HEK293T (cell line): ENCODE results near the gene SPDYC.

Experiments used
- CTCF ChIA-PET: fragments of 350-600 bp; formaldehyde crosslinking; extraction: SDS; loops from one replicate; lab custom pipeline; 2021; ENCODE audit warnings: antibody characterized with exemption, inconsistent platforms; lab: Yijun Ruan, JAX
- POLR2A ChIA-PET: fragments of 350-600 bp; formaldehyde crosslinking; extraction: SDS; loops from one replicate; lab custom pipeline; 2020; ENCODE audit warnings: antibody characterized with exemption, inconsistent platforms; lab: Yijun Ruan, JAX
- DNase-seq: peaks from one replicate; pipeline ENCODE4 v3.0.0; 2012; ENCODE audit warnings: mixed read lengths; ENCODE audit errors: extremely low spot score
- ARNT ChIP-seq: fragments of 450-650 bp; IDR thresholded peaks from 2 replicates; pipeline ENCODE4 v1.6.1; 2017; ENCODE audit warnings: mild to moderate bottlenecking
- BHLHE40 ChIP-seq: fragments of 450-650 bp; IDR thresholded peaks from 2 replicates; pipeline ENCODE4 v1.6.1; 2016; ENCODE audit warnings: mild to moderate bottlenecking, moderate library complexity, borderline replicate concordance
- CTBP1 ChIP-seq: fragments of 450-650 bp; IDR thresholded peaks from 2 replicates; pipeline ENCODE4 v1.6.1; 2016; ENCODE audit warnings: borderline replicate concordance
- ELF4 ChIP-seq: fragments of 450-650 bp; IDR thresholded peaks from 2 replicates; pipeline ENCODE4 v1.6.1; 2017; ENCODE audit warnings: antibody characterized with exemption
- FOXA1 ChIP-seq: fragments of 450-650 bp; IDR thresholded peaks from 2 replicates; pipeline ENCODE4 v1.6.1; 2016; ENCODE audit warnings: mild to moderate bottlenecking
- FOXK2 ChIP-seq: fragments of 450-650 bp; IDR thresholded peaks from 2 replicates; pipeline ENCODE4 v1.6.1; 2016; ENCODE audit warnings: mild to moderate bottlenecking
- FOXM1 ChIP-seq: fragments of 450-650 bp; IDR thresholded peaks from 2 replicates; pipeline ENCODE4 v1.6.1; 2017; ENCODE audit warnings: mild to moderate bottlenecking, borderline replicate concordance
- HDGF ChIP-seq: fragments of 450-650 bp; IDR thresholded peaks from 2 replicates; pipeline ENCODE4 v1.6.1; 2017; ENCODE audit warnings: antibody characterized with exemption, borderline replicate concordance
- L3MBTL2 ChIP-seq: fragments of 450-650 bp; conservative IDR thresholded peaks from 2 replicates; pipeline ENCODE4 v1.6.1; 2016; ENCODE audit warnings: mild to moderate bottlenecking
- LEF1 ChIP-seq: fragments of 450-650 bp; IDR thresholded peaks from 2 replicates; pipeline ENCODE4 v1.6.1; 2017; ENCODE audit warnings: mild to moderate bottlenecking, borderline replicate concordance
- NFRKB ChIP-seq: fragments of 450-650 bp; IDR thresholded peaks from 2 replicates; pipeline ENCODE4 v1.6.1; 2016; ENCODE audit warnings: mild to moderate bottlenecking, moderate library complexity
- PKNOX1 ChIP-seq: fragments of 450-650 bp; IDR thresholded peaks from 2 replicates; pipeline ENCODE4 v1.6.1; 2016
- SP1 ChIP-seq: fragments of 450-650 bp; IDR thresholded peaks from 2 replicates; pipeline ENCODE4 v1.6.1; 2017
- SUZ12 ChIP-seq: fragments of 450-650 bp; IDR thresholded peaks from 2 replicates; pipeline ENCODE4 v1.6.1; 2016; ENCODE audit warnings: mild to moderate bottlenecking
- TARDBP ChIP-seq: fragments of 450-650 bp; IDR thresholded peaks from 2 replicates; pipeline ENCODE4 v1.6.1; 2016
- ZNF384 ChIP-seq: fragments of 450-650 bp; IDR thresholded peaks from 2 replicates; pipeline ENCODE4 v1.6.1; 2016

Gene SPDYC

GRCh38 chr11:65129649-65130441, 40.2 kb upstream of the SPDYC start:
- CTCF ChIA-PET, result interaction anchor here (0.6 kb wide), 1 partner anchor 79 kb away, joined by 7 read pairs; no protein-coding TSS in a partner anchor
- POLR2A ChIA-PET, result interaction anchor here (0.7 to 2.3 kb wide), 4 partner anchors 8 to 132 kb away, joined by 3 to 16 read pairs (median 6); partner anchors contain the start of genes FAU, MRPL49, POLA2 and TM7SF2

GRCh38 chr11:65130631-65131416, 39.2 kb upstream of the SPDYC start:
- TF ChIP-seq FOXA1 (no peak), SP1 (no peak), SUZ12 (no peak), FOXM1 (no peak), LEF1 (no peak), ZNF384 (no peak), TARDBP (no peak), NFRKB (no peak), FOXK2 (no peak), ARNT (no peak), HDGF (no peak), L3MBTL2 (no peak), BHLHE40 (no peak), PKNOX1 (no peak), CTBP1 (no peak), ELF4 (no peak)
- ChIA-PET POLR2A (interaction anchor here (2.3 kb wide), 1 partner anchor 9 kb away, joined by 16 read pairs; the partner anchor contains the start of genes FAU and MRPL49), CTCF (no interaction called here)
- DNase-seq, result no peak

More at GRCh38 chr11:65129649-65130441, 40.2 kb upstream of the SPDYC start:
- no peak for DNase-seq
- TF ChIP-seq TARDBP (no peak), NFRKB (no peak), FOXK2 (no peak), SP1 (no peak), ARNT (no peak), CTBP1 (no peak), ELF4 (no peak), FOXM1 (no peak), BHLHE40 (no peak), ZNF384 (no peak), HDGF (no peak), PKNOX1 (no peak), FOXA1 (no peak)

- ChIA-PET POLR2A (interaction anchor here (2.3 kb wide), 1 partner anchor 9 kb away, joined by 16 read pairs; the partner anchor contains the start of genes FAU and MRPL49), CTCF (no interaction called here)
- no peak for DNase-seq
- TF ChIP-seq BHLHE40 (no peak), SUZ12 (no peak), LEF1 (no peak), ARNT (no peak), CTBP1 (no peak), HDGF (no peak)
These were observed 38.6 kb upstream of the SPDYC start for GRCh38 chr11:65131417-65131776.

GRCh38 chr11:65131895-65132237, 38.2 kb upstream of the SPDYC start:
- no peak for DNase-seq
- ChIA-PET CTCF (no interaction called here), POLR2A (interaction anchor here (2.3 kb wide), 1 partner anchor 10 kb away, joined by 16 read pairs; the partner anchor contains the start of genes FAU and MRPL49)
- TF ChIP-seq L3MBTL2 (no peak), NFRKB (no peak), FOXK2 (no peak), LEF1 (no peak), BHLHE40 (no peak), SP1 (no peak), TARDBP (no peak), HDGF (no peak), CTBP1 (no peak), PKNOX1 (no peak), FOXM1 (no peak), ELF4 (no peak), SUZ12 (no peak)

GRCh38 chr11:65132238-65132987, 37.6 kb upstream of the SPDYC start:
- CTCF ChIA-PET, result no interaction called here
- no peak for DNase-seq
- POLR2A ChIA-PET, result interaction anchor here (2.3 kb wide), 1 partner anchor 10 kb away, joined by 16 read pairs; the partner anchor contains the start of genes FAU and MRPL49
- TF ChIP-seq ARNT, result no peak
- TF ChIP-seq LEF1, result no peak
- no peak for TF ChIP-seq TARDBP
- TF ChIP-seq SP1, result no peak
- TF ChIP-seq ZNF384, result no peak
- no peak for TF ChIP-seq FOXM1
- TF ChIP-seq SUZ12, result no peak
- no peak for TF ChIP-seq NFRKB
- no peak for TF ChIP-seq FOXK2
- no peak for TF ChIP-seq PKNOX1
- no peak for TF ChIP-seq ELF4
- no peak for TF ChIP-seq BHLHE40
- TF ChIP-seq CTBP1, result no peak
- no peak for TF ChIP-seq HDGF
- TF ChIP-seq L3MBTL2, result no peak
